Lower lobe of right lung (tissue), 2 donors: Measurements from ENCODE around the gene ROMO1. TPM values are rescaled to one million over a fixed set of nuclear protein-coding genes. Genes with fewer than 3 reads are reported as not detected.
A peak's percentile ranks its signal among the peaks of the same experiment; 100 is the strongest.

Experiments
- ATAC-seq, 2 donors: fragments of 200-7000 bp; cut with Tn5 transposase; one replicate each; pipeline ENCODE4 v1.9.1; 2020 to 2022; ENCODE audit warnings: mild to moderate bottlenecking in 2 of 2, moderate library complexity in 2 of 2
- DNase-seq: peaks from one replicate; pipeline ENCODE4 v3.0.0-alpha.2; 2020
- H3K27ac ChIP-seq: fragments of 200-600 bp; one replicate; pipeline ENCODE4 v1.8.0; 2022
- H3K27me3 ChIP-seq: fragments of 200-600 bp; one replicate; pipeline ENCODE4 v1.8.0; 2022; ENCODE audit warnings: low read depth
- H3K36me3 ChIP-seq: fragments of 200-600 bp; one replicate; pipeline ENCODE4 v1.8.0; 2022; ENCODE audit warnings: mild to moderate bottlenecking
- H3K4me1 ChIP-seq: fragments of 200-600 bp; one replicate; pipeline ENCODE4 v1.8.0; 2022
- H3K4me3 ChIP-seq: fragments of 200-600 bp; one replicate; pipeline ENCODE4 v1.8.0; 2022; ENCODE audit warnings: mild to moderate bottlenecking
- H3K9me3 ChIP-seq: fragments of 200-600 bp; one replicate; pipeline ENCODE4 v1.8.0; 2022
- intact Hi-C: fragments of 100-400 bp; cut with DNase I; formaldehyde crosslinking; loops from one replicate; pipeline ENCODE4 v1.11.0; 2022
- total RNA-seq: library from RNA; stranded (reverse); fragmentation: NEBNext Ultra II Directional; extraction: Animal tissue kit (Norgen Biotek cat#: 25700); gene quantifications from one replicate; pipeline ENCODE4 v1.2.1, GENCODE V29; 2021
- TF ChIP-seq, protein P1 (sequence below): fragments of 200-600 bp; IDR thresholded peaks from one replicate; pipeline ENCODE4 v1.8.0; 2022; ENCODE audit warnings: antibody characterized with exemption, mild to moderate bottlenecking
- donor health status: DM: no; HTN: yes; CAD: no; lungs with severe emphysema.

ROMO1 gene
- total RNA-seq, 1 donor from 2014 or later: 81.7 TPM

GRCh38 chr20:35732644-35732982, 33.4 kb downstream of the ROMO1 start:
- H3K36me3 ChIP-seq: peaks cover 100% of the 10 kb centered on the region
- no peak overlapping the region for H3K27ac ChIP-seq

GRCh38 chr20:35734374-35734773, 35.2 kb downstream of the ROMO1 start:
- peaks cover 88% of the 10 kb centered on the region for H3K4me1 ChIP-seq
- ATAC-seq (no peak), DNase-seq (no peak)
- no peaks in the 10 kb centered on the region for H3K27me3 ChIP-seq
- peaks cover 100% of the 10 kb centered on the region for H3K36me3 ChIP-seq
- no peak overlapping the region for H3K4me3 ChIP-seq
- TF ChIP-seq, protein P1, sequence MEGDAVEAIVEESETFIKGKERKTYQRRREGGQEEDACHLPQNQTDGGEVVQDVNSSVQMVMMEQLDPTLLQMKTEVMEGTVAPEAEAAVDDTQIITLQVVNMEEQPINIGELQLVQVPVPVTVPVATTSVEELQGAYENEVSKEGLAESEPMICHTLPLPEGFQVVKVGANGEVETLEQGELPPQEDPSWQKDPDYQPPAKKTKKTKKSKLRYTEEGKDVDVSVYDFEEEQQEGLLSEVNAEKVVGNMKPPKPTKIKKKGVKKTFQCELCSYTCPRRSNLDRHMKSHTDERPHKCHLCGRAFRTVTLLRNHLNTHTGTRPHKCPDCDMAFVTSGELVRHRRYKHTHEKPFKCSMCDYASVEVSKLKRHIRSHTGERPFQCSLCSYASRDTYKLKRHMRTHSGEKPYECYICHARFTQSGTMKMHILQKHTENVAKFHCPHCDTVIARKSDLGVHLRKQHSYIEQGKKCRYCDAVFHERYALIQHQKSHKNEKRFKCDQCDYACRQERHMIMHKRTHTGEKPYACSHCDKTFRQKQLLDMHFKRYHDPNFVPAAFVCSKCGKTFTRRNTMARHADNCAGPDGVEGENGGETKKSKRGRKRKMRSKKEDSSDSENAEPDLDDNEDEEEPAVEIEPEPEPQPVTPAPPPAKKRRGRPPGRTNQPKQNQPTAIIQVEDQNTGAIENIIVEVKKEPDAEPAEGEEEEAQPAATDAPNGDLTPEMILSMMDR: no peak
- intact Hi-C loops: no loop called here
- no peaks in the 10 kb centered on the region for H3K9me3 ChIP-seq
- no peak overlapping the region for H3K27ac ChIP-seq

More at GRCh38 chr20:35732644-35732982, 33.4 kb downstream of the ROMO1 start:
- DNase-seq (no peak), ATAC-seq (no peak)
- no peaks in the 10 kb centered on the region for H3K9me3 ChIP-seq
- H3K4me1 ChIP-seq: peaks cover 79% of the 10 kb centered on the region
- H3K27me3 ChIP-seq: no peaks in the 10 kb centered on the region
- TF ChIP-seq, protein P1: no peak
- intact Hi-C loops: no loop called here
- H3K4me3 ChIP-seq: no peak overlapping the region

GRCh38 chr20:35734777-35735649, 35.8 kb downstream of the ROMO1 start:
- Histone ChIP-seq H3K27ac (no peak overlapping the region), H3K4me3 (peak overlapping the region; percentile 1), H3K36me3 (peaks cover 100% of the 10 kb centered on the region), H3K4me1 (peaks cover 88% of the 10 kb centered on the region), H3K27me3 (no peaks in the 10 kb centered on the region), H3K9me3 (no peaks in the 10 kb centered on the region)
- intact Hi-C loops: no loop called here
- DNase-seq (no peak), ATAC-seq (no peak)
- TF ChIP-seq, protein P1: no peak

- Histone ChIP-seq H3K27ac (no peak overlapping the region), H3K9me3 (no peaks in the 10 kb centered on the region), H3K27me3 (no peaks in the 10 kb centered on the region), H3K36me3 (peaks cover 99% of the 10 kb centered on the region), H3K4me3 (peak overlapping the region; percentile 1), H3K4me1 (peaks cover 85% of the 10 kb centered on the region)
- no peak for ATAC-seq
- no peak for DNase-seq
- TF ChIP-seq, protein P1: no peak
- intact Hi-C loops: no loop called here
Observed at GRCh38 chr20:35735826-35736470, 36.7 kb downstream of the ROMO1 start.

- intact Hi-C loops: no loop called here
- no peak overlapping the region for H3K4me3 ChIP-seq
- ATAC-seq: no peak
- no peak overlapping the region for H3K27ac ChIP-seq
- TF ChIP-seq, protein P1: no peak
- H3K9me3 ChIP-seq: no peaks in the 10 kb centered on the region
- no peak for DNase-seq
- peaks cover 69% of the 10 kb centered on the region for H3K4me1 ChIP-seq
- H3K27me3 ChIP-seq: no peaks in the 10 kb centered on the region
- peaks cover 79% of the 10 kb centered on the region for H3K36me3 ChIP-seq
Observed at GRCh38 chr20:35737865-35738333, 38.7 kb downstream of the ROMO1 start.
